ENCODE measurements around the gene YARS1.

DNA sequence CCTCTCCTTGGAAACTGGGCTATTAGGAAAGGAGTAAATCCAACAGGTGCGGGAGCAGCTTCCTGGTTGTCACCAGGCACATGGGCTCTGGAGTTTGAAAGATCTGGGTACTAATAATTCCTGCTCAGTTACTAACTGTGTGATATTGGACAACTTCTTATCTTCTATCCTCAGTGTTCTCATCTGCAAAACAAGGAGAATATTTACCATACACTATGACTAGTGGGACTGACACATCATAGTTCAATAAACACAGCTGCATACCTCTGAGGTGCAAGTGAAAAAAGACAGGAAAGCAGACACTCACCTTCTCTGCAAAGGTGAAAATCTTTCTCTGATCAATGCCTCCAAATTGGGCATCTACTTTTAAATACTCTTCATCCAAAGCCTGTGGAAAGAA lies 19.7 kb downstream of the YARS1 start:
- TF ChIP-seq, protein P1, sequence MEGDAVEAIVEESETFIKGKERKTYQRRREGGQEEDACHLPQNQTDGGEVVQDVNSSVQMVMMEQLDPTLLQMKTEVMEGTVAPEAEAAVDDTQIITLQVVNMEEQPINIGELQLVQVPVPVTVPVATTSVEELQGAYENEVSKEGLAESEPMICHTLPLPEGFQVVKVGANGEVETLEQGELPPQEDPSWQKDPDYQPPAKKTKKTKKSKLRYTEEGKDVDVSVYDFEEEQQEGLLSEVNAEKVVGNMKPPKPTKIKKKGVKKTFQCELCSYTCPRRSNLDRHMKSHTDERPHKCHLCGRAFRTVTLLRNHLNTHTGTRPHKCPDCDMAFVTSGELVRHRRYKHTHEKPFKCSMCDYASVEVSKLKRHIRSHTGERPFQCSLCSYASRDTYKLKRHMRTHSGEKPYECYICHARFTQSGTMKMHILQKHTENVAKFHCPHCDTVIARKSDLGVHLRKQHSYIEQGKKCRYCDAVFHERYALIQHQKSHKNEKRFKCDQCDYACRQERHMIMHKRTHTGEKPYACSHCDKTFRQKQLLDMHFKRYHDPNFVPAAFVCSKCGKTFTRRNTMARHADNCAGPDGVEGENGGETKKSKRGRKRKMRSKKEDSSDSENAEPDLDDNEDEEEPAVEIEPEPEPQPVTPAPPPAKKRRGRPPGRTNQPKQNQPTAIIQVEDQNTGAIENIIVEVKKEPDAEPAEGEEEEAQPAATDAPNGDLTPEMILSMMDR (conservative IDR thresholded peaks at IDR 0.05; ENCODE audit: low read length) = no peak
- no peak for TF ChIP-seq EZH2phosphoT487 (IDR thresholded peaks at IDR 0.05; ENCODE audit: borderline replicate concordance)
